ENCODE results near the gene OR4D2.
"Not testable (repeated sequence)": the region's sequence is repeated elsewhere in the genome, so short reads cannot be mapped to it uniquely, and the experiment has no call there.

OR4D2 gene

GRCh38 chr17:58166682-58167081 lies at the start of gene OR4D2:
OR4D2 (plus strand) TSS chr17:58166982; CDS start chr17:58169656, 2,674 bp downstream.
- no peak for DNase-seq

- DNase-seq = no peak
Measured at GRCh38 chr17:58117382-58117781, 49.4 kb upstream of the OR4D2 start.

DNA sequence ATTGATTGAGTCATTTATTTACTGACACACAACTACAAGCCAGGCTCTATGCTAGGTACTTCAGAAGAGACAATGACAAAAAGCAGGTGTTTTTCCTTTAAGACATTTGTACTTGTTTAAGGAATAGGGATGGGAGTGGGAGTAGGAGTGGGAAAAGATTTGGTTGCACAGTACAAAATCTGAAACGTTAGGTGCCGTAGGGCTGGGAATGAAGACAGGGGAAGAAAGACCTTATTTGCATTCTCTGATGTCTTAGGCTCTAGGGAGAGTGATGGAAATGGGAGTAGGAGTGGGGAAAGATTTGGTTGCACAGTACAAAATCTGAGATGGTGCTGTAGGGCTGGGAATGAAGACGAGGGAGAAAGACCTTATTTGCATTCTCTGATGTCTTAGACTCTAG lies 47.3 kb upstream of the OR4D2 start:
- DNase-seq = no peak

- DNase-seq = no peak
Measured at GRCh38 chr17:58120195-58120822, 46.5 kb upstream of the OR4D2 start.

GRCh38 chr17:58121925-58122324 lies 44.9 kb upstream of the OR4D2 start:
- DNase-seq = peak; percentile 10

- no peak for DNase-seq
Measured at GRCh38 chr17:58127846-58128245, 38.9 kb upstream of the OR4D2 start.

GRCh38 chr17:58132697-58133096 lies 34.1 kb upstream of the OR4D2 start:
- not testable (repeated sequence) for DNase-seq

- DNase-seq = peak; percentile 6
Measured at GRCh38 chr17:58136669-58137279, 30.0 kb upstream of the OR4D2 start.

GRCh38 chr17:58141505-58141904 lies 25.3 kb upstream of the OR4D2 start:
- no peak for DNase-seq

DNA sequence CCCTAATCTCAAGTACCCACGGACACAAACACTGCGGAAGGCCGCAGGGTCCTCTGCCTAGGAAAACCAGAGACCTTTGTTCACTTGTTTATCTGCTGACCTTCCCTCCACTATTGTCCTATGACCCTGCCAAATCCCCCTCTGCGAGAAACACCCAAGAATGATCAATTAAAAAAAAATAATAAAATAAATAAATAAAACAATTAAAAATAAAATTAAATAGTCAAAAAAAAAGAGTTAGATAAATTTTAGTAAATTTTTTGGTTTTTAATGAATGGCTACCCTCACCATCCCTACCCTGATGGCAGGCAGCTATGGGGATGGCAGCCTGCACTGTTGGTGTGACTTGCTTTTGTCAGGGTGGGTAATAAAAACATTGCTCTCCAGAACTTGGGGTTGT lies 23.4 kb upstream of the OR4D2 start:
- DNase-seq = not testable (repeated sequence)

DNA sequence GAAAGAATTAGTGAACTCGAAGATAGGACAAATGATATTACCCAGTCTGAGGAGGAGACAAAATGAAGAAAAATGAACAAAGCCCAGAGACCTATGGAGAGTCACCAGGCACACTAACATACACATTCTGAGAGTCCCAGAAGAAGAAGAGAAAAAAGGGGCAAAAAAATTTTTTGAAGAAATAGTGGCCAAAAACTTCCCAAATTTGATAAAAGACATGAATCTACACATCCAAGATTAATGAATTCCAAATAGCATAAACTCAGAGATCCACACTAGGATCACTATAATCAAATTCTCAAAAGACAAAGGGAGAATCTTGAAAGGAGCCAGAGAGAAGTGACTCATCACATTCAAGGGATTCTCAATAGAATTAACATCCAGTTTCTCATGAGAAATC lies 22.0 kb upstream of the OR4D2 start:
- no peak for DNase-seq

DNA sequence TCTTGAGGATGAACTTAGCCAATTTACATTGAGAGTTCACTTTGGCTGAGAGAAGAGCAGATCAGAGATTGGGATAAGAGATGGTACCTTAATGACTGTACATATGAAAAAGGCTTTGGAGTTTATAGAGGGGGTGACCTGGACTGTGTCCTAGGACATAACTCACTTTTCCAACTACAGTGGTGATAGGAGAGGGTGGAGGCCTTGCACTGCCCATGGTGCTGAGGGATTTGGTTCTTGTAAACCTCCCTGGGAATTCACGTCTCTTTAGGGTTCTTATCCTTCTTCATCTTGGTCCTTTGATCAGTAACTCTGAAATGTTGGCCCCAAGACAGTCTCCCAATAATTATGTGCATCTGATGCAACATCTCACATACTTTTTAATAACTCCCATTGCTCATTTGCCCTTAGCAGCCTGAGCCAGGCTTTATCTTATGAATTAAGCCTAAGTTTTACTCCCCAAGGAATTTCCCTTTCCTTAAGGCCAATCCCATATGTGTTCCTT lies 18.8 kb upstream of the OR4D2 start, which contains the start of gene OR4D1:
TSS of gene OR4D1 (plus strand) at position 455 of the 505 bp plus-strand sequence. CDS start 6,770 bp downstream, outside the sequence.
- no peak for DNase-seq

- no peak for DNase-seq
Measured at GRCh38 chr17:58148609-58149008, 18.2 kb upstream of the OR4D2 start.

GRCh38 chr17:58150394-58150793 lies 16.4 kb upstream of the OR4D2 start:
- DNase-seq = no peak

DNA sequence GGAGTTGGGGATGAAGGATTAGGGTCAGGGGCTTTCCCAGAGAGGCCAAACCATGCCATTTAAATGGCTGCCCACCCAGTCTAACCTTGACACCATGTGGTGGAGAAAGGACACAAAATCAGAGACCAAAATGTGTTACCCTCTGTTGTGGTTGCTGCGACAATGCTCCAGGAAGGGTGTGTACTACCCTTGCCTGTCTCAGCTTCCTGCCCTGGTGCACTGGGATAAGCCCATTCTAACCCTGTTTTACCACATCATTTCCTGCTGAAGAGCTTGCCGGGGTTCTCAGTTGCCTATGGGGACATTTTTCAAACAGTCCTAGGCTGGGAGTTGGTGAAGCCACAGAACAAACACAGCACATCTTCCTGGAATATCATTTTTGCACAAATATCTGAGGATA lies 13.7 kb upstream of the OR4D2 start:
- DNase-seq = no peak

- no peak for DNase-seq
Measured at GRCh38 chr17:58153671-58154070, 13.1 kb upstream of the OR4D2 start.

- peak; percentile 25 for DNase-seq
Measured at GRCh38 chr17:58156839-58157803, 9.7 kb upstream of the OR4D2 start.

DNA sequence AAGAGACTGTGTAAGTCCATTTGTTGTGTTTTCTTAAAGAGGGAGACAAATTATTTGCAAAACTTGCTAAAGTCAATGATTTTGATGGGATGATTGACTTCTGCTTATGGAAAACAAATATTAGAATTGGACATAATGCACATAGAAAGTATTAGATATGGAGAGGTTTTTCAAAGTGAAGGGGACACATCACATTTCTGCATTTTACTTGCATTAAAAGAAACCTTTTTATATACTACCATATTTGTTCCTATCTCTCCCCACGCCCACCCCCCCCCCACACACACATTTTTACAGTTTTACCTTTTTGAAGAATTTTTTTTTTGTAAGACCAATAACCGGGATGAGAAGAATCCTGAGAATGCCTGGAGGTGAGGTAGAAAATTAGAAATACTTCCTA lies 8.6 kb upstream of the OR4D2 start:
- no peak for DNase-seq

DNA sequence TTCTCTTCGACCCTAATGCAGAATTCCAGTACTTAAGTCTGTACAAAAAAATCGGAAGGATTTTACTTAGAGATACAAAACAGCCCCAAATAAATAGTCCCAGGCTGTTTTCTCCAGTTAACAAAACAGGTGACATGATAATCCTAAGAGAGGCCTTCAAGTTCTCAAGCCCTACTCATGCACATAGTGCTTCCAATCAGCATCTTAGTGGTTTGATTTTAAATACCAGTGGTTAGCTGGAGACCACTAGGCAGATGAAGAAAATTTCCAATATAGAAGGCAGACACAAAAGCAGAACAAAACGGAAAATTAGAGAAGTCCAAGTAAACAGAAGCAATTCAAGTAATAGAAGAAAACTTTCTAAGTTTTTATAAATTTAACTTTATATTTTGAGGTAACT lies 5.2 kb upstream of the OR4D2 start:
- DNase-seq = no peak

GRCh38 chr17:58165981-58166380 lies 801 bp upstream of the OR4D2 start:
- DNase-seq = no peak

DNA sequence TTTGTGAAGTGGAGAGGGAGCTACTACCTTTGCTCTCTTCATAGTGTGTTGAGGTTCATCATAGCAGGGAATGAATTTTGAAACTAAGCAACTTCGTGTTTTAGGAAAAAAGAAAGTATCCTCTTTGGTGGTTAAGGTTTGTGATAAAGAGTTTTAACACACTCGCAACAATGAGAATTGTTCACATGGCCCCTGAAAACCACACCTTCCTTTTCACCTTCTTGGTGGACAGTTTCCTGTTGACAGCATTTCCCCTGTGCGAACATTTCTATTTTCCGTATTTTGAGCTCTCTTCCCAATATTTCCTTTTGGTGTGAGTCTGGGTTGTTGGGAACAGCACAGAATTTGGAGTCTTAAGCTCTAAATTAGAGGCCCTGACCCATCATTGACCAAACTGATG lies 3.8 kb downstream of the OR4D2 start:
- no peak for DNase-seq

- peak; percentile 26 for DNase-seq
Measured at GRCh38 chr17:58172369-58173071, 5.7 kb downstream of the OR4D2 start.

- DNase-seq = no peak
Measured at GRCh38 chr17:58174871-58175270, 8.1 kb downstream of the OR4D2 start.

Measured in NCI-H1436 (cell line).